RWPE1 (cell line): ENCODE results near the gene NUMA1.

ENCODE experiments used
- CTCF ChIA-PET: fragments of 350-600 bp; sonication (Branson Sonifier 250); formaldehyde crosslinking; extraction: SDS; loops from one replicate; lab custom pipeline; 2021; lab: Yijun Ruan, JAX
- POLR2A ChIA-PET: fragments of 400-600 bp; formaldehyde crosslinking; extraction: SDS; loops from one replicate; lab custom pipeline; 2020; ENCODE audit warnings: antibody characterized with exemption; ENCODE audit not compliant: low non-redundant PET; lab: Yijun Ruan, JAX
- DNase-seq: peaks from one replicate; pipeline ENCODE4 v3.0.0; 2012; ENCODE audit warnings: low spot score
- H3K27ac ChIP-seq: fragments of 450-650 bp; 2 replicates; pipeline ENCODE4 v1.5.1; 2017
- CTCF ChIP-seq: fragments of 450-650 bp; conservative IDR thresholded peaks from 2 replicates; pipeline ENCODE4 v1.5.1; 2017; ENCODE audit warnings: low read depth, mild to moderate bottlenecking

Gene NUMA1

GRCh38 chr11:71994786-71995185 lies 85.6 kb downstream of the NUMA1 start:
- CTCF ChIA-PET, result interaction anchor here (0.7 kb wide), 1 partner anchor 43 kb away, joined by 3 read pairs; no protein-coding TSS in a partner anchor
- POLR2A ChIA-PET, result interaction anchor here (0.5 kb wide), 1 partner anchor 171 kb away, joined by 4 read pairs; no protein-coding TSS in a partner anchor
- H3K27ac ChIP-seq, result no peak overlapping the region
- DNase-seq, result no peak
- no peak for TF ChIP-seq CTCF

GRCh38 chr11:71992136-71992730 lies 88.1 kb downstream of the NUMA1 start:
- no peak overlapping the region for H3K27ac ChIP-seq
- TF ChIP-seq CTCF, result no peak
- ChIA-PET CTCF (no interaction called here), POLR2A (no interaction called here)
- no peak for DNase-seq

- POLR2A ChIA-PET, result no interaction called here
- CTCF ChIA-PET, result no interaction called here
- TF ChIP-seq CTCF, result no peak
- H3K27ac ChIP-seq, result no peak overlapping the region
- DNase-seq, result no peak
These were observed 88.8 kb downstream of the NUMA1 start for GRCh38 chr11:71991494-71991893.

GRCh38 chr11:71990701-71991100 lies 89.6 kb downstream of the NUMA1 start:
- ChIA-PET POLR2A (interaction anchor here (0.6 kb wide), 1 partner anchor 8 kb away, joined by 3 read pairs; the partner anchor contains the start of gene IL18BP), CTCF (interaction anchor here (0.9 kb wide), 1 partner anchor 424 kb away, joined by 3 read pairs; no protein-coding TSS in a partner anchor)
- TF ChIP-seq CTCF, result no peak
- H3K27ac ChIP-seq, result no peak overlapping the region
- no peak for DNase-seq

- no peak for DNase-seq
- ChIA-PET CTCF (interaction anchor here (1.1 kb wide), 1 partner anchor 12 kb away, joined by 3 read pairs; no protein-coding TSS in a partner anchor), POLR2A (no interaction called here)
- H3K27ac ChIP-seq, result no peak overlapping the region
- TF ChIP-seq CTCF, result no peak
These were observed 92.3 kb downstream of the NUMA1 start for GRCh38 chr11:71988050-71988449.

- ChIA-PET CTCF (interaction anchor here (1.1 kb wide), 1 partner anchor 12 kb away, joined by 3 read pairs; no protein-coding TSS in a partner anchor), POLR2A (interaction anchor here (0.6 kb wide), 1 partner anchor 239 kb away, joined by 6 read pairs; no protein-coding TSS in a partner anchor)
- no peak overlapping the region for H3K27ac ChIP-seq
- DNase-seq, result no peak
- TF ChIP-seq CTCF, result no peak
These were observed 92.8 kb downstream of the NUMA1 start for GRCh38 chr11:71987521-71987920.
